Esophagus squamous epithelium (tissue), 5 donors: ENCODE results near the gene ST6GALNAC3. TPM values are rescaled to one million over a fixed set of nuclear protein-coding genes. Genes with fewer than 3 reads are reported as not detected.
"Not testable (repeated sequence)": the region's sequence is repeated elsewhere in the genome, so short reads cannot be mapped to it uniquely, and the experiment has no call there.

ENCODE experiments used
- DNase-seq: peaks from one replicate; lab custom pipeline; 2025; lab: John Stamatoyannopoulos, UW
- H3K27ac ChIP-seq, 4 donors: fragments of 200-600 bp; sonication (generic); one replicate each; pipeline ENCODE4 v1.5.1; 2016 to 2019; ENCODE audit warnings: mild to moderate bottlenecking in 1 of 4
- H3K27me3 ChIP-seq, 4 donors: fragments of 200-600 bp; sonication (generic); 1 replicate in 3 of 4; 2 replicates in 1 of 4; pipeline versions ENCODE4 v1.5.1 to v1.6.0; 2017 to 2021; ENCODE audit warnings: antibody characterized with exemption in 1 of 4
- H3K36me3 ChIP-seq, 3 donors: fragments of 200-600 bp; sonication (generic); one replicate each; pipeline ENCODE4 v1.5.1; 2016 to 2019
- H3K4me1 ChIP-seq, 3 donors: fragments of 200-600 bp; sonication (generic); one replicate each; pipeline ENCODE4 v1.5.1; 2017 to 2019
- H3K4me3 ChIP-seq, 4 donors: fragments of 200-600 bp; sonication (generic); 1 replicate in 3 of 4; 2 replicates in 1 of 4; pipeline ENCODE4 v1.5.1; 2016 to 2019; ENCODE audit warnings: mild to moderate bottlenecking in 2 of 4, moderate library complexity in 1 of 4
- H3K9me3 ChIP-seq, 3 donors: fragments of 200-600 bp; sonication (generic); one replicate each; pipeline ENCODE4 v1.5.1; 2016 to 2019
- CTCF ChIP-seq, 6 experiments: fragments of 450-650 bp in 4 of 6; fragments of 200-600 bp in 2 of 6; sonication (generic) in 2 of 6; IDR thresholded peaks; one replicate each; pipeline ENCODE4 v1.5.1; 2016 to 2019; ENCODE audit warnings: antibody characterized with exemption in 6 of 6, mild to moderate bottlenecking in 4 of 6, moderate library complexity in 4 of 6
- POLR2A ChIP-seq, 4 donors: fragments of 450-650 bp; IDR thresholded peaks; one replicate each; pipeline ENCODE4 v1.6.1; 2017; ENCODE audit warnings: antibody characterized with exemption in 4 of 4, mild to moderate bottlenecking in 4 of 4, moderate library complexity in 3 of 4
- WGBS, 2 donors: methylation state at CpG; one replicate each; pipeline ENCODE4 v1.1.5; 2018; 5-methylcytosine and 5-hydroxymethylcytosine counted together
- intact Hi-C: fragments of 100-400 bp; cut with DNase I; formaldehyde crosslinking; loops from one replicate; pipeline ENCODE4 v1.15.0; 2022
- total RNA-seq, 4 donors: library from RNA; depleted of rRNA; stranded (reverse); fragments of >200 nt; gene quantifications; one replicate each; pipeline ENCODE4 v1.1.0, GENCODE V29; 2016
- donor health status: DM: yes; HTN: yes; CAD: no.

Gene ST6GALNAC3
- total RNA-seq, 4 donors from 2014 or later: 0.27 to 4.3 (median 2.2) TPM

- Histone ChIP-seq H3K36me3 (no peaks in the 10 kb centered on the region), H3K9me3 (no peaks in the 10 kb centered on the region), H3K27me3 (no peaks in the 10 kb centered on the region), H3K4me1 (no peaks in the 10 kb centered on the region), H3K27ac (no peak overlapping the region), H3K4me3 (no peak overlapping the region)
- no peak for TF ChIP-seq CTCF (IDR thresholded peaks at IDR 0.05)
- no peak for TF ChIP-seq POLR2A (IDR thresholded peaks at IDR 0.05)
- intact Hi-C loops: no loop called here
- no peak for DNase-seq
- 88 to 98% methylated on average over 2 of the region's 2 CpGs for WGBS, 2 donors
Measured at GRCh38 chr1:76234061-76234460, 159.5 kb downstream of the ST6GALNAC3 start.

GRCh38 chr1:76237211-76237610 is 162.7 kb downstream of the ST6GALNAC3 start:
- intact Hi-C loops: no loop called here
- 80 to 86% methylated on average over 3 to 5 of the region's 5 CpGs for WGBS, 2 donors
- TF ChIP-seq CTCF (IDR thresholded peaks at IDR 0.05): no peak
- no peak for TF ChIP-seq POLR2A (IDR thresholded peaks at IDR 0.05)

GRCh38 chr1:76238094-76238628 is 163.6 kb downstream of the ST6GALNAC3 start:
- no peak overlapping the region for H3K27ac ChIP-seq
- TF ChIP-seq CTCF (IDR thresholded peaks at IDR 0.05) (no peak), POLR2A (IDR thresholded peaks at IDR 0.05) (no peak)
- no peak for DNase-seq
- H3K9me3 ChIP-seq: no peaks in the 10 kb centered on the region
- intact Hi-C loops: no loop called here
- H3K4me1 ChIP-seq: no peaks in the 10 kb centered on the region
- no peaks in the 10 kb centered on the region for H3K36me3 ChIP-seq
- no peaks in the 10 kb centered on the region for H3K27me3 ChIP-seq
- no peak overlapping the region for H3K4me3 ChIP-seq
- 75 to 78% methylated on average over 6 of the region's 6 CpGs for WGBS, 2 donors

More at GRCh38 chr1:76237211-76237610, 162.7 kb downstream of the ST6GALNAC3 start:
- H3K27ac ChIP-seq: no peak overlapping the region
- H3K4me3 ChIP-seq: no peak overlapping the region
- H3K4me1 ChIP-seq: no peaks in the 10 kb centered on the region
- H3K36me3 ChIP-seq: no peaks in the 10 kb centered on the region
- H3K9me3 ChIP-seq: no peaks in the 10 kb centered on the region
- no peak for DNase-seq
- no peaks in the 10 kb centered on the region for H3K27me3 ChIP-seq

GRCh38 chr1:76239470-76239918 is 164.9 kb downstream of the ST6GALNAC3 start:
- Histone ChIP-seq H3K27me3 (no peaks in the 10 kb centered on the region), H3K4me3 (no peak overlapping the region), H3K4me1 (no peaks in the 10 kb centered on the region), H3K36me3 (no peaks in the 10 kb centered on the region), H3K27ac (no peak overlapping the region), H3K9me3 (peaks cover 0 to 5% (median 2%) of the 10 kb centered on the region in 3 donors)
- no peak for TF ChIP-seq CTCF (IDR thresholded peaks at IDR 0.05)
- TF ChIP-seq POLR2A (IDR thresholded peaks at IDR 0.05): no peak
- DNase-seq: no peak
- intact Hi-C loops: no loop called here
- 90 to 100% methylated on average over 1 to 3 of the region's 3 CpGs for WGBS, 2 donors

- Histone ChIP-seq H3K36me3 (no peaks in the 10 kb centered on the region), H3K27ac (no peak overlapping the region), H3K9me3 (peaks cover 0 to 12% (median 5%) of the 10 kb centered on the region in 3 donors), H3K4me3 (no peak overlapping the region), H3K27me3 (no peaks in the 10 kb centered on the region), H3K4me1 (no peaks in the 10 kb centered on the region)
- 40 to 42% methylated on average over 1 of the region's 1 CpG for WGBS, 2 donors
- intact Hi-C loops: no loop called here
- TF ChIP-seq CTCF (IDR thresholded peaks at IDR 0.05) (no peak), POLR2A (IDR thresholded peaks at IDR 0.05) (no peak)
- no peak for DNase-seq
Measured at GRCh38 chr1:76240316-76240715, 165.8 kb downstream of the ST6GALNAC3 start.

GRCh38 chr1:76242587-76242986 is 168.0 kb downstream of the ST6GALNAC3 start:
- WGBS, 2 donors: 69% methylated on average over 1 of the region's 1 CpG
- H3K4me3 ChIP-seq, H3K27ac ChIP-seq, H3K27me3 ChIP-seq, DNase-seq, intact Hi-C loops, H3K4me1 ChIP-seq, H3K36me3 ChIP-seq: not testable (repeated sequence)
- peaks cover 0 to 12% (median 5%) of the 10 kb centered on the region in 3 donors for H3K9me3 ChIP-seq
